GM18526 (cell line): ENCODE data around the gene BNIP5.

Experiments
- POLR2A ChIP-seq: IDR thresholded peaks from 3 replicates; pipeline ENCODE4 v1.6.1; 2011; ENCODE audit not compliant: insufficient read length; ENCODE audit errors: extremely low read depth

The BNIP5 gene

DNA sequence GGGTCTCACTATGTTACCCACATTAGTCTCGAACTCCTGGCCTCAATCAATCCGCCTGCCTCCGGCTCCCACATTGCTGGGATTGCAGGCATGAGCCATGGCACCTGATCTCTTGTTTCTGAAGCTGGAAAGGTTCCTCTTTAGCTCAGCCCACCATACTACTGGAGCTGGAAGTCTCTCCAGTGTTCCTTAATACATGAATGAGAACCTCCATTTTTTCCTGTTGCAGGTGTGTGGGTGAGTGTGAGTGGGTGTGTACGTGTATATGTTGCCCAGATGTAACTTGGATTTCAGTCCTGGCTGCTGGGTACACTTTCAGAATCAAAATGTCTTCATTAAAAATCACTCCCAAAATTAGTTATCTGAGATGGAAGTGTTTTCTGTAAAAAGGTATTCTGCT lies 55.7 kb downstream of the BNIP5 start:
- no peak for TF ChIP-seq POLR2A

DNA sequence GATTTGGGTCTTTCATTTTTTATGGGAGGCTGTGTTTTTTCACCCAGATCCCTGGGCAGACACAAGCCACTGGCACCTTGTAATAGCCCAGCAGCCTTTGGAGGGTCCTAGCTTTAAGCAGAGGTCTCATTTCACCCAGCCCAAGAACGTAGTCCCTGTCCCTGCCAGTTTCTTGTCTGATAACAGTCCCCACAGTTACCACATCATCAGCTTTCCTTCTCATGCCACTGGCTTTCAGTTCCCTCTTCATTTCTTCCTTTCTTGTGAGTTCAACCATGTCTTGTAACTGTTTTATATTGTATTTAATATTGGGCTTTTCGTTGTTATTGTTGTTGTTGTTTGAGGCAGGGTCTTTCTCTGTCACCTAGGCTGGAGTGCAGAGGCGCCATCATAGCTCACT lies 56.2 kb downstream of the BNIP5 start:
- no peak for TF ChIP-seq POLR2A

DNA sequence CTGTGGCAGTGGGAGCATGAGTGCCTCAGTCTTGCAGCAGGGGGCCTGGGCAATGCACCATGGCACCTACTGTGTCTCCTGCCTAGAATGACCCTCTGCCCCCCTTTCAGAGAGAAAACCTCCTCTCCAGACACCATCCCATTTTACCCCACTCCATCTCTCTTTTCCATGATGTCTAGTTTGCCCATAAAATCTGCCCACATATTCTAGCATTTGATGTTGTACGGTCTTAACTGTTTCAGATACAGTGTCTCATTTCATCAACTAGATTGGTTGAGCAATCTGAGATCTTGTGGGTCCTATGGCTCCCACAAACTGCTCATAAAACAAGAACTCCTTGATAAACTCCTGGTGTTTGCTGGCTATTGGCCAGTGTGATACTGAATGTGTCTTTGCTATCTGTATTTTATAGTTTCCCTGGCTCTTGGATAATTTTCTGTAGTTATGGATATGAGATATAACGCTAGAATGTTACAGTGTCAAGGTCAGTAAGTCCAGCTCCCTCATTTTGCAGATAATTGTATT lies 58.7 kb downstream of the BNIP5 start:
- no peak for TF ChIP-seq POLR2A

DNA sequence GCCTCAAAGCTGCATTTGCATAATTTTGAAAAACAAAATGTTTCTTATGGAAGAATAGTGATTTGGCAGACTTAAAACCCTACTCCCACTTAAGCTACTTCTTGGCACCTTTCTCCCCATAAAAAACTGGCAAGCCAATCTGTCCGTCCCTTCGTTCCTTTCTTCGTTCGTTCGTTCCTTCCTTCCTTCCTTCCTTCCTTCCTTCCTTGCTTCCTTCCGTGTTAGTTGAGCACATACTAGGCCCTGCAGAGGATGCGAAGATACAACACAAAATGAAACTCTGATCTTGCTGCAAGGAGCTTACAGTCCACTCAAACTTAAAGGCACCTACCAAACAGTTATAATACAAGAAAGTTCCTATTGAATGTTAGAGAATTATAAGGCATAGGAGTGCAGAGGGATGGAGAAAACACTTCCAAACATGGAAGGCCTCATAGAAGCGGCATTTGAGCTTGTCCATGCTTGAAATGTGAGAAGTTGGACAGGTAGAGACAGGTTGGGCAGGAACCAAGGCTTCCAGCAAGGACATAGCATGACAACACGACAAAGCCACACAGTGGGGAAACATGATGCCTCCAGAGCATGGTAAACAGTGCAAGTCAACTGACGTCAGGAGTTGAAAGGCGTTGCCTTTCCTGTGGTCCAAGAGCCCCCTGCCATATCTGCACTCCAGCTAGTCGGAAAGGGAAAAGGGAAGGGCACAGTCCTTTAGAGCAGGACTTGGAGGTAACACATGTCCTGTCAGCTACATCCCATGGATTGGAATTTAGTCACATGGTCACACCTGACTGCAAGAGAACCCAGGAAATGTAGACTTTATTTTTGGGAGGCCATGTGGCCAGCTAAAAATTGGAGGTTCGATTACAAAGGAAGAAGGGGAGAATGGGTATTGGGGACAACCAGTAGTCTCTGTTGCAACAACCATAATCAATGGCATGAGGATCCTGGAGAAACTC lies 59.8 kb downstream of the BNIP5 start:
- TF ChIP-seq POLR2A, result no peak

DNA sequence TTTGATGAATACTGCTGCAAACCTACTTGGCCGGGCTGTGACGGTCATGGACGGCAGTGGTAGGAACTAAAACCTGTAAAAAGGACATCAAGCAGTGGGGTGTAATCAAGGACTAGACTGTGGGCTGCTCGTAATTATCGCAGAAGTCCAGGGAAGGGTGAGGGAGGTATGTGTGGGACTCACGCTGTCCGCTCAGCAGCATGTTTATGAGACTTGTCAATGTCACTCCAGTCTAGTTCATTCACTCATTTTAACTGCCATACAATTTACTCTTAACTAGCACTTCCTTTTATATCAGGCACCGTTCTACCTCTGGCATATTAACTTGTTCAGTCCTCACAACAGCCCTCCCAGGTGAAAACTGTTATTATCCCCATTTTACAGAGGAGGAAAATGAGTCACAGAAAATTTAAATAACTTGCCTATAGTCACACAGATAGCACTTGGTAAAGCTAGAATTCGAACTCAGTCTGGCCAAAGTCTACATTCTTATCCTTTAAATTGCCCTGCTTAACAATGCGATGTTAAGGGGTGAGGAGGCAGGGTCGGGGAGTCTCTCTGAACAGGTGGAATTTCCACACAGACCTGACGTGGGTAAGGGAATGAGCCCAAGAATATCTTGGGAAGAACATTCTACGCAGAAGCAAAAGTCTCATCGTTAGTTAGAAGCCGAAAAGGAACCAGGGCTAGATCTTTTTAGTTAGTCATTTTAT lies 62.7 kb downstream of the BNIP5 start:
- TF ChIP-seq POLR2A, result no peak

DNA sequence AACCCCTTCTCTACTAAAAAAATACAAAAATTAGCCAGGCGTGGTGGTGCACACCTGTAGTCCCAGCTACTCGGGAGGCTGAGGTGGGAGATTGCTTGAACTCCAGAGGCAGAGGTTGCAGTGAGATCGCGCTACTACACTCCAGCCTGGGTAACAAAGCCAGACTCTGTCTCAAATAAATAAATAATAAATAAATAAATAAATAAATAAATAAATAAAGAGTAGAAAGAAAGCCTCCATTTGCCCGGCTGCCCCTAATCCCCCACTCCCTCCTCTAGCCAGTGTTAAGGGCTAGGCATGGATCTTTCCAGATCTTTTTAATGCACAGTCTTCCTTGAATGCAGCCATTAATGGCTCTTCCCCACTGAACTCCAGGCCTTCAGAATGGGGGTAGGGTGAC lies 63.6 kb downstream of the BNIP5 start:
- TF ChIP-seq POLR2A, result no peak

DNA sequence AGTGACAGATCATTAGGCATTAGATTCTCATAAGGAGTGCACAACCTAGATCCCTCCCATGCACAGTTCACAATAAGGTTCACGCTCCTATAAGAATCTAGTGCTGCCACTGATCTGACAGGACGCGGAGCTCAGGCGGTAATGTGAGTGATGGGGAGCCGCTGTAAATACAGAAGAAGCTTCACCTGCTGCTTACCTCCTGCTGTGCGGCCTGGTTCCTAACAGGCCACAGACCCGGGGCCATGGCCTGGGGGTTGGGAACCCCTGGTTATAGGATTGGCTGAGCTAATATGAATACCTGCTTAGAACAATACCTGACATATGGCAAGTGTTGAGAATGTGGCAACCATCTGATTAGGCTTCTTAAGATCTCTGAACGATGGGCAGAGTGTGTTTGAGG lies 64.5 kb downstream of the BNIP5 start:
- no peak for TF ChIP-seq POLR2A

DNA sequence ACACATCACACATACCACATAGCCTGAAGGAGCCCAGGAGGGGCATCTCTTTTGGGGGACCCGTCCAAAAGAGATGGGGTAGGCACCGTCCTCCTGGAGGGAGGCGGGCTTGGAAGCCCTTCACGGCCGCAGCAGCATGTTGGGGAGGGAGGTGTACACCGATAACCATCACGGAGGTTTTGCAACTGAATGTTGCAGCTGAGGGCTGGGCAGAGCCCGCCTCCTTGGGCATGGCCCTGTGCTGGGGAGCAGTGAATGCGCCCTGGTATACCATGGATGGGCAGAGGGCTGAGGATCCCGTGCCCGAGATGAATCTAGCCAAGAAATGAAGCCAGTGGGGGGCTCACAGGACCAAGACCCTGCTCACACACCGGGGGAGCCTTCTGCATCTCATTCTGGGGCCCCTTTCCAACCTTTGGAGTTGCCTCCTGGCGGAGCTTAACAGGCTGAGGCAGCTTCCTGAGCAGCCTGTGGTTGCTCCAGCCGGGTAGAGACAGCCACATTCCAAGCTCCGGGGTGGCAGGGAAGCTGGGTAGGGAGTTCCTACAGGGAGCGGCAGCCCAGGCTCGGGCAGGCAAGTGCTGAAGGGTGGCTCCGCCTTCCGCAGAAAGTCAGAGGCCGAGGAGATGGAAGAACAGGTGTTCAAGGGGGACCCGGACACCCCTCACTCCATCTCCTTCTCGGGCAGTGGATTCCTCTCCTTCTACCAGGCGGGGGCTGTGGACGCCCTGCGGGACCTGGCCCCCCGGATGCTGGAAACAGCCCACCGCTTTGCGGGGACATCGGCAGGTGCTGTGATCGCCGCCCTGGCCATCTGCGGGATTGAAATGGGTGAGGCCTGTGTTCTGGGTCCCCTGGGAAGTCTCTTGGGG lies 66.6 kb downstream of the BNIP5 start, which contains the start of gene PNPLA1:
TSS of gene PNPLA1 (plus strand) at position 227 of the 872 bp plus-strand sequence. CDS start at position 627, 400 bp downstream.
- TF ChIP-seq POLR2A, result no peak

DNA sequence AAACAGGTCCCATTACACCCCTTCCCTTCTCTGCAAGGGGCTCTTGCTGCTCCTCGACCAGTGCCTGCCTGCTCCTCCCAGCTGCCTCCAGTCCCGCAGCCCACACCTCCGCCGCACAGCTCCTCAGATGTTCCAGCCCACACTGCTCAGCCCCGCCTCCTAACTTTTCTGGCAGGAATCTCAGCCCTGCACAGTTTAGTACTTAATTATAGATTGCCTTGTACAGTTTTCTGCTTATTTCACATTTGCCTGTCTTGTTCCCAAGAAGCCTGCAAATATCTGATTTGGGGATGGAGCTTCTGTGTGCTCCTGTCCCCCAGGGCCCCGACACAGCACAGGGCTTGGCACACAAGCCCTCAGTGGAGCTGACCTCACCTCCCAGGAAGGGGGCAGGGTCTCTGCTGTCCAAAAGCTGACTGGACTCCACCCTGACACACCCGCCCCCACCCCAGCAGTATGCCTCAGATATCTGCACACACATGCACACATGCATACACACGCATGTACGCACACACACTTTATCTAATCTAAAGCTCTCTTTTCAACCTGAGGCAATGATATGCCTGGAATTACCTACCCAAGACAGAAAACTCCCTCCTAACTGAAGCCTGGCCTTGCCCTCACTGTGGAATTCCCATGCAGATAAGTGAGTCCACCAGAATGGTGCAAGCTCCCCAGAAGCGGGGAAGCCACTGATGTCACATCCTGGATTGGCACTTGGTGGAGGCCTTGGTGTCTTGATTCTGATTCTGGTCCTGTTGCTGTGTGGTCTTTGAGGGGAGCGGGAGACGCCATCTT lies 68.0 kb downstream of the BNIP5 start:
- no peak for TF ChIP-seq POLR2A

DNA sequence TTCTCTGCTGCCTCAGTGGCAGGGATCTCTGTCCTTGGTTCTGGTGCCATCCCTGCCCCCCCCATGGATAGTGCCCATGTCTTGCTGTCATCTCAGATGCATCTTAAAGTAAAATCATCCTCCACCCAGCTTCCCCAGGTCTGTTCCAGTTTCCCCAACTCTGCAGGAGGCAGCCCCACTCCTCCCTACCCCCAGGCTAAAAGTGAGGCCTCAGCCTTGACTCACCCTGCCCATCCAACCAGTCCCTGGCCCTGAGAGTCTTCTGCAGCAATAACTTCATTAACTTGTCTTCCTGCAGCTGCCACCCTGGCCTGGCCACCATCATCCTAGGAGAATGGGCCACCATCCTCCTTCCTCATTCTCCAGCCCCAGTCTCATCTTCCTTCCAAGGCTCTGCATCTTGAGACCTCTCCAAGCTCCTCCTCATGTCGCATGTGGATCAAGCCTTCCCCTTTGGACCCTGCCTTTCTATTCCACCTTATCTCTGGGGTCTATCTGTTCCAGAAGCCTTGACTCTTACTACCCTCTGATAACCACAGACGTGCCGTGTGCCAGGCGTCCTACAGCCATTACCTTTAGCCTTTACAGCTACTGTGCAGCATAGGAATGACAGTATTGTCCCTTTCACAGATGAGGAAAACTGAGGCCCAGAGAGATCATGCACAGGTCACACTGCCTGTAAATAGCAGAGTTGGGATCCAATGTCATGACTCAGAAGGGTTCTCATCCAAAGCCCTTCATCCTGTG lies 68.8 kb downstream of the BNIP5 start:
- TF ChIP-seq POLR2A, result no peak

DNA sequence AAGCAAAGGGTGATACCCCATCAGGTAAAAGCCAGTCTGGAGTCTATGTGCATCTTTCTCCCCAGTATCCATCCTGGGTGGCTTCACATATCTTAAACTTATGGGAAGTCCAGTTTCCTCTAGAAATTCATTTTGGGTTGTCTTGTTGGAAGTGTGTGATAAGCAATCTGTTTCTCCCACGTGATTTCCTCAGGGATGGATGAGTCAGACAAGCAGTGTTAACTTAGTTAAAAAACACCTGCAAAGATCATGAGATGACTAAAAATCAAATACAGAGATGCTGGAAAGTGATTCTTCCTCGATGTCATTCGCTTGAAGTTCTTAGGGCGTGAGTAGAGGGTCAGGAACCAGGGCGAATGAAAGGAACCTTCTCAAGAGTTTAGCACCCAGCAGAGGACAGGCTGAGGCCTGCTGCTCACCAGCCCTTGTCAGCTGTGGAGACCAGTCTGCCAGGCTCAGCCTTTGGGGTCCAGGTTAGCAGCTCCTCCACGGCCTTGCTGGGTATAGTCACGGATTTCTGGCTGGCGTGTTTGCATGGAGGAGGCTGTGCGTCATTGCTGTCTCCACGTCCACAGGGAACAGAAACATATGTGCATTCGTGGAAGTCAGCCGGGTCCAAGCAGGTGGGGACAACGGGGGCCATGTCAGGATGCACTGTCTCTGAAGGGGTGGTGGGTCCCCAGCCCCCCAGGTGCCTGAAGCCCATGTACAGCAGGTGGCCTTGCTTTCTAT lies 69.6 kb downstream of the BNIP5 start:
- TF ChIP-seq POLR2A, result no peak
